NT2/D1 (cell line): ENCODE measurements around the gene AMIGO2.

Experiments
- SUZ12 ChIP-seq: IDR thresholded peaks from 2 replicates; pipeline ENCODE4 v1.6.1; 2011; ENCODE audit not compliant: insufficient read length, insufficient read depth; ENCODE audit errors: extremely low read depth
- YY1 ChIP-seq: IDR thresholded peaks from 2 replicates; pipeline ENCODE4 v1.6.1; 2011; ENCODE audit not compliant: insufficient read length, insufficient read depth

- no peak for TF ChIP-seq YY1
- TF ChIP-seq SUZ12: no peak
Measured at GRCh38 chr12:47073951-47074350, 5.8 kb downstream of the AMIGO2 start.
